Dendritic cell treated with granulocyte-macrophage colony-stimulating factor and Interleukin-4, amounts not matched to agents 40 ng/mL and 50 ng/mL, for 4 days (primary cell): ENCODE measurements around the gene TRAF3.
"Not testable (repeated sequence)": the region's sequence is repeated elsewhere in the genome, so short reads cannot be mapped to it uniquely, and the experiment has no call there.

Experiments
- H3K27ac Mint-ChIP-seq: one replicate; pipeline ENCODE4 v1.8.0; 2022; ENCODE audit warnings: mild to moderate bottlenecking, mixed read lengths
- H3K27me3 Mint-ChIP-seq: one replicate; pipeline ENCODE4 v1.8.0; 2022; ENCODE audit warnings: mild to moderate bottlenecking, mixed read lengths
- H3K36me3 Mint-ChIP-seq: one replicate; pipeline ENCODE4 v1.8.0; 2022; ENCODE audit warnings: low read depth, mixed read lengths
- H3K4me1 Mint-ChIP-seq: one replicate; pipeline ENCODE4 v1.8.0; 2022; ENCODE audit warnings: low read depth, mixed read lengths
- H3K4me3 Mint-ChIP-seq: one replicate; pipeline ENCODE4 v1.8.0; 2022; ENCODE audit warnings: mild to moderate bottlenecking, moderate library complexity, mixed read lengths
- H3K9me3 Mint-ChIP-seq: one replicate; pipeline ENCODE4 v1.8.0; 2022; ENCODE audit warnings: mixed read lengths
- intact Hi-C: fragments of 100-400 bp; cut with micrococcal nuclease; formaldehyde crosslinking; loops from one replicate; pipeline ENCODE4 v1.15.0; 2022

TRAF3 gene

GRCh38 chr14:102873131-102873530 is 95.9 kb downstream of the TRAF3 start:
- H3K36me3 Mint-ChIP-seq = peaks cover 43% of the 10 kb centered on the region
- H3K4me3 Mint-ChIP-seq = no peak overlapping the region
- H3K27me3 Mint-ChIP-seq = no peaks in the 10 kb centered on the region
- intact Hi-C loops = no loop called here
- peaks cover 16% of the 10 kb centered on the region for H3K4me1 Mint-ChIP-seq
- no peak overlapping the region for H3K27ac Mint-ChIP-seq
- no peaks in the 10 kb centered on the region for H3K9me3 Mint-ChIP-seq

GRCh38 chr14:102873546-102874061 is 96.4 kb downstream of the TRAF3 start:
- H3K4me3 Mint-ChIP-seq = no peak overlapping the region
- H3K9me3 Mint-ChIP-seq = no peaks in the 10 kb centered on the region
- intact Hi-C loops = no loop called here
- peaks cover 43% of the 10 kb centered on the region for H3K36me3 Mint-ChIP-seq
- H3K27me3 Mint-ChIP-seq = no peaks in the 10 kb centered on the region
- H3K4me1 Mint-ChIP-seq = peaks cover 12% of the 10 kb centered on the region
- no peak overlapping the region for H3K27ac Mint-ChIP-seq

- intact Hi-C loops = no loop called here
- Mint-ChIP-seq H3K4me3 (no peak overlapping the region), H3K9me3 (no peaks in the 10 kb centered on the region), H3K4me1 (no peaks in the 10 kb centered on the region), H3K27me3 (no peaks in the 10 kb centered on the region), H3K36me3 (peaks cover 34% of the 10 kb centered on the region), H3K27ac (no peak overlapping the region)
These were observed 98.4 kb downstream of the TRAF3 start for GRCh38 chr14:102875652-102876051.

- H3K4me1 Mint-ChIP-seq, H3K27me3 Mint-ChIP-seq, H3K9me3 Mint-ChIP-seq, intact Hi-C loops, H3K27ac Mint-ChIP-seq, H3K4me3 Mint-ChIP-seq: not testable (repeated sequence)
- peaks cover 15% of the 10 kb centered on the region for H3K36me3 Mint-ChIP-seq
These were observed 100.3 kb downstream of the TRAF3 start for GRCh38 chr14:102877511-102877910.

GRCh38 chr14:102878174-102878969 is 101.1 kb downstream of the TRAF3 start:
- H3K27me3 Mint-ChIP-seq = no peaks in the 10 kb centered on the region
- no peak overlapping the region for H3K27ac Mint-ChIP-seq
- no peak overlapping the region for H3K4me3 Mint-ChIP-seq
- H3K36me3 Mint-ChIP-seq = peaks cover 7% of the 10 kb centered on the region
- intact Hi-C loops = no loop called here
- H3K4me1 Mint-ChIP-seq = no peaks in the 10 kb centered on the region
- no peaks in the 10 kb centered on the region for H3K9me3 Mint-ChIP-seq

GRCh38 chr14:102878970-102879460 is 101.8 kb downstream of the TRAF3 start:
- H3K27me3 Mint-ChIP-seq = no peaks in the 10 kb centered on the region
- no peaks in the 10 kb centered on the region for H3K9me3 Mint-ChIP-seq
- intact Hi-C loops = no loop called here
- H3K27ac Mint-ChIP-seq = no peak overlapping the region
- peaks cover under 1% of the 10 kb centered on the region for H3K36me3 Mint-ChIP-seq
- H3K4me3 Mint-ChIP-seq = no peak overlapping the region
- H3K4me1 Mint-ChIP-seq = no peaks in the 10 kb centered on the region

- Mint-ChIP-seq H3K4me1 (no peaks in the 10 kb centered on the region), H3K36me3 (no peaks in the 10 kb centered on the region), H3K27me3 (no peaks in the 10 kb centered on the region), H3K27ac (no peak overlapping the region), H3K4me3 (no peak overlapping the region), H3K9me3 (no peaks in the 10 kb centered on the region)
- intact Hi-C loops = no loop called here
These were observed 105.1 kb downstream of the TRAF3 start for GRCh38 chr14:102882226-102882906.

- intact Hi-C loops = no loop called here
- no peak overlapping the region for H3K27ac Mint-ChIP-seq
- H3K4me1 Mint-ChIP-seq = no peaks in the 10 kb centered on the region
- H3K27me3 Mint-ChIP-seq = no peaks in the 10 kb centered on the region
- H3K9me3 Mint-ChIP-seq = no peaks in the 10 kb centered on the region
- no peaks in the 10 kb centered on the region for H3K36me3 Mint-ChIP-seq
- no peak overlapping the region for H3K4me3 Mint-ChIP-seq
These were observed 105.9 kb downstream of the TRAF3 start for GRCh38 chr14:102883089-102883541.

- Mint-ChIP-seq H3K9me3 (no peaks in the 10 kb centered on the region), H3K27ac (no peak overlapping the region), H3K36me3 (no peaks in the 10 kb centered on the region), H3K4me1 (no peaks in the 10 kb centered on the region), H3K27me3 (no peaks in the 10 kb centered on the region), H3K4me3 (no peak overlapping the region)
- intact Hi-C loops = no loop called here
These were observed 106.3 kb downstream of the TRAF3 start for GRCh38 chr14:102883554-102883953.

- Mint-ChIP-seq H3K4me1 (no peaks in the 10 kb centered on the region), H3K36me3 (peaks cover 1% of the 10 kb centered on the region), H3K27me3 (no peaks in the 10 kb centered on the region), H3K9me3 (no peaks in the 10 kb centered on the region), H3K27ac (no peak overlapping the region), H3K4me3 (no peak overlapping the region)
- intact Hi-C loops = no loop called here
These were observed 108.6 kb downstream of the TRAF3 start for GRCh38 chr14:102885737-102886447.

- no peaks in the 10 kb centered on the region for H3K4me1 Mint-ChIP-seq
- no peaks in the 10 kb centered on the region for H3K9me3 Mint-ChIP-seq
- H3K27me3 Mint-ChIP-seq = no peaks in the 10 kb centered on the region
- intact Hi-C loops = no loop called here
- H3K27ac Mint-ChIP-seq = no peak overlapping the region
- no peak overlapping the region for H3K4me3 Mint-ChIP-seq
- H3K36me3 Mint-ChIP-seq = peaks cover 30% of the 10 kb centered on the region
These were observed 111.5 kb downstream of the TRAF3 start for GRCh38 chr14:102888748-102889147.

GRCh38 chr14:102889615-102890014 is 112.4 kb downstream of the TRAF3 start:
- intact Hi-C loops = no loop called here
- H3K27ac Mint-ChIP-seq = no peak overlapping the region
- H3K9me3 Mint-ChIP-seq = no peaks in the 10 kb centered on the region
- no peaks in the 10 kb centered on the region for H3K4me1 Mint-ChIP-seq
- no peaks in the 10 kb centered on the region for H3K27me3 Mint-ChIP-seq
- no peak overlapping the region for H3K4me3 Mint-ChIP-seq
- peaks cover 39% of the 10 kb centered on the region for H3K36me3 Mint-ChIP-seq

GRCh38 chr14:102891111-102891510 is 113.9 kb downstream of the TRAF3 start:
- H3K27ac Mint-ChIP-seq = no peak overlapping the region
- no peaks in the 10 kb centered on the region for H3K27me3 Mint-ChIP-seq
- no peaks in the 10 kb centered on the region for H3K4me1 Mint-ChIP-seq
- peaks cover 54% of the 10 kb centered on the region for H3K36me3 Mint-ChIP-seq
- no peaks in the 10 kb centered on the region for H3K9me3 Mint-ChIP-seq
- H3K4me3 Mint-ChIP-seq = no peak overlapping the region
- intact Hi-C loops = no loop called here

GRCh38 chr14:102891556-102891955 is 114.3 kb downstream of the TRAF3 start:
- intact Hi-C loops = no loop called here
- H3K36me3 Mint-ChIP-seq = peaks cover 58% of the 10 kb centered on the region

More at GRCh38 chr14:102891556-102891955, 114.3 kb downstream of the TRAF3 start:
- Mint-ChIP-seq H3K4me3 (no peak overlapping the region), H3K4me1 (no peaks in the 10 kb centered on the region), H3K9me3 (no peaks in the 10 kb centered on the region), H3K27me3 (no peaks in the 10 kb centered on the region), H3K27ac (no peak overlapping the region)
